Iris pigment epithelial cell (primary cell): ENCODE results near the gene RPS27A.
"Not testable (repeated sequence)": the region's sequence is repeated elsewhere in the genome, so short reads cannot be mapped to it uniquely, and the experiment has no call there.

ENCODE experiments used
- DNase-seq: peaks from one replicate; pipeline ENCODE4 v3.0.0-alpha.2; 2011; ENCODE audit warnings: low read depth

The RPS27A gene

GRCh38 chr2:55232084-55232862, at the start of gene RPS27A, which contains the start of gene CLHC1:
TSS of gene RPS27A (plus strand) at chr2:55232688. CDS start at chr2:55232825, 137 bp downstream.
TSS of gene CLHC1 (minus strand) at chr2:55232293. CDS start at chr2:55222411, 9,882 bp downstream.
- peak; percentile 98 for DNase-seq

- not testable (repeated sequence) for DNase-seq
These were observed 45.7 kb upstream of the RPS27A start for GRCh38 chr2:55186837-55187236.

- not testable (repeated sequence) for DNase-seq
These were observed 40.6 kb upstream of the RPS27A start for GRCh38 chr2:55191888-55192287.

GRCh38 chr2:55196526-55196925, 36.0 kb upstream of the RPS27A start:
- DNase-seq, result no peak

GRCh38 chr2:55200416-55200815, 32.1 kb upstream of the RPS27A start:
- no peak for DNase-seq

- DNase-seq, result no peak
These were observed 28.0 kb upstream of the RPS27A start for GRCh38 chr2:55204536-55204935.

- no peak for DNase-seq
These were observed 27.5 kb upstream of the RPS27A start for GRCh38 chr2:55204950-55205349.

GRCh38 chr2:55213822-55214221, 18.7 kb upstream of the RPS27A start:
- no peak for DNase-seq

GRCh38 chr2:55223958-55224760, 8.3 kb upstream of the RPS27A start:
- DNase-seq, result no peak

GRCh38 chr2:55224761-55225261, 7.7 kb upstream of the RPS27A start:
- no peak for DNase-seq

- peak; percentile 22 for DNase-seq
These were observed 6.9 kb upstream of the RPS27A start for GRCh38 chr2:55225481-55226020.

GRCh38 chr2:55227437-55228225, 4.9 kb upstream of the RPS27A start:
- DNase-seq, result peak; percentile 72

GRCh38 chr2:55228226-55228563, 4.3 kb upstream of the RPS27A start:
- no peak for DNase-seq

- DNase-seq, result no peak
These were observed 3.3 kb upstream of the RPS27A start for GRCh38 chr2:55229221-55229620.

GRCh38 chr2:55230551-55230950, 1.9 kb upstream of the RPS27A start:
- DNase-seq, result no peak

- peak; percentile 28 for DNase-seq
These were observed 873 bp upstream of the RPS27A start for GRCh38 chr2:55231546-55232083.

- peak; percentile 51 for DNase-seq
These were observed 572 bp downstream of the RPS27A start for GRCh38 chr2:55232863-55233657.

GRCh38 chr2:55233658-55233940, 1.1 kb downstream of the RPS27A start:
- DNase-seq, result no peak

GRCh38 chr2:55235724-55236538, 3.4 kb downstream of the RPS27A start:
- no peak for DNase-seq

- DNase-seq, result no peak
These were observed 4.6 kb downstream of the RPS27A start for GRCh38 chr2:55236992-55237543.
